Measurements from ENCODE around the gene SPPL2C. TPM values are rescaled to one million over a fixed set of nuclear protein-coding genes. Genes with fewer than 3 reads are reported as not detected.

Gene SPPL2C
- total RNA-seq, 1 experiment from 2014 or later = not detected

- no peak overlapping the region for H3K27ac Mint-ChIP-seq
- ChIA-PET POLR2A (no interaction called here), CTCF (interaction anchor here (0.9 to 1.2 kb wide), 3 partner anchors 27 to 101 kb away, joined by 3 to 4 read pairs (median 3); no protein-coding TSS in a partner anchor)
- H3K4me3 Mint-ChIP-seq = no peak overlapping the region
- TF ChIP-seq ZNF425 (CRISPR knock-in tag; conservative IDR thresholded peaks at IDR 0.05) (no peak), MLX (CRISPR knock-in tag; IDR thresholded peaks at IDR 0.05) (no peak), ZNF138 (CRISPR knock-in tag; conservative IDR thresholded peaks at IDR 0.05) (no peak), CTCF (IDR thresholded peaks at IDR 0.05) (no peak)
- H3K27me3 Mint-ChIP-seq (ENCODE audit: low read depth) = no peaks in the 10 kb centered on the region
- H3K4me1 Mint-ChIP-seq = peaks cover 18% of the 10 kb centered on the region
- ATAC-seq (no peak), DNase-seq (ENCODE audit: low spot score) (no peak)
- no peaks in the 10 kb centered on the region for H3K36me3 Mint-ChIP-seq
- peaks cover 10% of the 10 kb centered on the region for H3K9me3 Mint-ChIP-seq
Observed at GRCh38 chr17:45870342-45870974, 25.8 kb downstream of the SPPL2C start.

GRCh38 chr17:45871718-45872117 is 27.0 kb downstream of the SPPL2C start:
- no peaks in the 10 kb centered on the region for H3K27me3 Mint-ChIP-seq (ENCODE audit: low read depth)
- no peaks in the 10 kb centered on the region for H3K36me3 Mint-ChIP-seq
- peaks cover 11% of the 10 kb centered on the region for H3K4me1 Mint-ChIP-seq
- TF ChIP-seq ZSCAN18 (CRISPR knock-in tag; IDR thresholded peaks at IDR 0.05) (no peak), ELF4 (CRISPR knock-in tag; IDR thresholded peaks at IDR 0.05; ENCODE audit: low read depth) (no peak), ERG (CRISPR knock-in tag; IDR thresholded peaks at IDR 0.05) (no peak), NFE2L1 (CRISPR knock-in tag; IDR thresholded peaks at IDR 0.05) (no peak), SMAD4 (CRISPR knock-in tag; IDR thresholded peaks at IDR 0.05) (no peak), CDX4 (CRISPR knock-in tag; IDR thresholded peaks at IDR 0.05; ENCODE audit: borderline replicate concordance) (no peak), ZBTB21 (CRISPR knock-in tag; IDR thresholded peaks at IDR 0.05; ENCODE audit: borderline replicate concordance) (no peak), IRF2 (CRISPR knock-in tag; IDR thresholded peaks at IDR 0.05; ENCODE audit: borderline replicate concordance, low read depth) (no peak), FOXP4 (CRISPR knock-in tag; IDR thresholded peaks at IDR 0.05) (no peak), OVOL2 (CRISPR knock-in tag; IDR thresholded peaks at IDR 0.05; ENCODE audit: borderline replicate concordance) (no peak), PRRX2 (CRISPR knock-in tag; IDR thresholded peaks at IDR 0.05) (no peak), RORB (CRISPR knock-in tag; IDR thresholded peaks at IDR 0.05) (no peak), MAX (CRISPR knock-in tag; IDR thresholded peaks at IDR 0.05) (no peak), KAT7 (CRISPR knock-in tag; IDR thresholded peaks at IDR 0.05; ENCODE audit: borderline replicate concordance) (no peak)
- DNase-seq (ENCODE audit: low spot score) (no peak), ATAC-seq (no peak)
- peaks cover 5% of the 10 kb centered on the region for H3K9me3 Mint-ChIP-seq
- H3K27ac Mint-ChIP-seq = no peak overlapping the region
- CTCF ChIA-PET = interaction anchor here (0.7 kb wide), 1 partner anchor 204 kb away, joined by 4 read pairs; no protein-coding TSS in a partner anchor
- POLR2A ChIA-PET = no interaction called here
- H3K4me3 Mint-ChIP-seq = no peak overlapping the region
